Stimulated activated CD8-positive, alpha-beta memory T cell treated with anti-CD3 and anti-CD28 coated beads, Interleukin-15, amount 100 ng/mL, for 24 hours (primary cell): ENCODE data around the gene DNMT3L.
"Not testable (repeated sequence)": the region's sequence is repeated elsewhere in the genome, so short reads cannot be mapped to it uniquely, and the experiment has no call there.

ENCODE experiments used
- DNase-seq: peaks from one replicate; pipeline ENCODE4 v3.0.0-alpha.2; 2020; ENCODE audit warnings: low read depth

DNMT3L gene

GRCh38 chr21:44249204-44250037 lies 12.3 kb downstream of the DNMT3L start:
- DNase-seq = not testable (repeated sequence)

- not testable (repeated sequence) for DNase-seq
These were observed 13.8 kb downstream of the DNMT3L start for GRCh38 chr21:44247904-44248303.

GRCh38 chr21:44243980-44244379 lies 17.7 kb downstream of the DNMT3L start:
- DNase-seq = not testable (repeated sequence)

GRCh38 chr21:44241281-44241680 lies 20.4 kb downstream of the DNMT3L start:
- DNase-seq = not testable (repeated sequence)

GRCh38 chr21:44240842-44241241 lies 20.9 kb downstream of the DNMT3L start, which contains the start of gene ICOSLG:
Gene ICOSLG (minus strand): TSS chr21:44240943. CDS start chr21:44240817, 126 bp downstream.
- not testable (repeated sequence) for DNase-seq

GRCh38 chr21:44240353-44240752 lies 21.3 kb downstream of the DNMT3L start:
- DNase-seq = not testable (repeated sequence)

GRCh38 chr21:44229561-44229960 lies 32.1 kb downstream of the DNMT3L start:
- not testable (repeated sequence) for DNase-seq

GRCh38 chr21:44228109-44228508 lies 33.6 kb downstream of the DNMT3L start:
- DNase-seq = not testable (repeated sequence)

GRCh38 chr21:44227614-44228013 lies 34.1 kb downstream of the DNMT3L start:
- not testable (repeated sequence) for DNase-seq

- not testable (repeated sequence) for DNase-seq
These were observed 36.1 kb downstream of the DNMT3L start for GRCh38 chr21:44225605-44226004.

GRCh38 chr21:44223334-44223733 lies 38.4 kb downstream of the DNMT3L start:
- not testable (repeated sequence) for DNase-seq

- not testable (repeated sequence) for DNase-seq
These were observed 41.0 kb downstream of the DNMT3L start for GRCh38 chr21:44220674-44221073.

GRCh38 chr21:44218461-44218860 lies 43.2 kb downstream of the DNMT3L start:
- DNase-seq = not testable (repeated sequence)

- not testable (repeated sequence) for DNase-seq
These were observed 49.7 kb downstream of the DNMT3L start for GRCh38 chr21:44211978-44212377.

- DNase-seq = not testable (repeated sequence)
These were observed 50.1 kb downstream of the DNMT3L start for GRCh38 chr21:44211574-44211973.

- DNase-seq = not testable (repeated sequence)
These were observed 53.6 kb downstream of the DNMT3L start for GRCh38 chr21:44207860-44208646.

GRCh38 chr21:44206698-44207676 lies 54.7 kb downstream of the DNMT3L start:
- not testable (repeated sequence) for DNase-seq

- not testable (repeated sequence) for DNase-seq
These were observed 55.5 kb downstream of the DNMT3L start for GRCh38 chr21:44206187-44206586.

GRCh38 chr21:44202590-44203299 lies 59.0 kb downstream of the DNMT3L start:
- DNase-seq = not testable (repeated sequence)

GRCh38 chr21:44199997-44200396 lies 61.7 kb downstream of the DNMT3L start:
- DNase-seq = not testable (repeated sequence)

GRCh38 chr21:44199448-44199847 lies 62.2 kb downstream of the DNMT3L start:
- no peak for DNase-seq
